Stimulated activated CD4-positive, alpha-beta T cell treated with anti-CD3 and anti-CD28 coated beads, TNF-alpha, amount 100 ng/mL, for 24 hours (primary cell): ENCODE measurements around the gene KIF26B.

Source experiments
- DNase-seq, 3 experiments: peaks; one replicate each; pipeline ENCODE4 v3.0.0-alpha.2; 2020; ENCODE audit warnings: low read depth in 3 of 3

KIF26B gene

DNA sequence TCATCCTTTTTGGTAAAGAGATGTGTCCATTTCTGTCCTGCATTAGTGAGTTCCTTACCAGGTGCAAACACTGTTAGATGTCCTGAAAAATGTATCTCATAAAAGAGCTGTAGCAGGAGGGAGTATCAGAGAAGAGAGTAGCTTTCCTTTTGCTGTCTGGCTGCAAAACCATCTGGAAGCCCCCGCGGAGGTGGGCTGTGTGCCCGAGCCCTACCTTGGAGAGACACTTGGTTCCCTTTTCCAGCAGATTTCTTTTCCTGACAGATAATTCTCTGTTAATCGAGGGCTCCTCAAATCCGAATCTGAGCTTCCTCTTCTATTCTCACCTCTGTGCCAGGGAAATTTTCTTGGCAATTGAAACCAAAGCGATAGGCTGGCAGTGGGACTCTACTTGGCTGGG lies 53.0 kb downstream of the KIF26B start:
- DNase-seq, result no peak

DNA sequence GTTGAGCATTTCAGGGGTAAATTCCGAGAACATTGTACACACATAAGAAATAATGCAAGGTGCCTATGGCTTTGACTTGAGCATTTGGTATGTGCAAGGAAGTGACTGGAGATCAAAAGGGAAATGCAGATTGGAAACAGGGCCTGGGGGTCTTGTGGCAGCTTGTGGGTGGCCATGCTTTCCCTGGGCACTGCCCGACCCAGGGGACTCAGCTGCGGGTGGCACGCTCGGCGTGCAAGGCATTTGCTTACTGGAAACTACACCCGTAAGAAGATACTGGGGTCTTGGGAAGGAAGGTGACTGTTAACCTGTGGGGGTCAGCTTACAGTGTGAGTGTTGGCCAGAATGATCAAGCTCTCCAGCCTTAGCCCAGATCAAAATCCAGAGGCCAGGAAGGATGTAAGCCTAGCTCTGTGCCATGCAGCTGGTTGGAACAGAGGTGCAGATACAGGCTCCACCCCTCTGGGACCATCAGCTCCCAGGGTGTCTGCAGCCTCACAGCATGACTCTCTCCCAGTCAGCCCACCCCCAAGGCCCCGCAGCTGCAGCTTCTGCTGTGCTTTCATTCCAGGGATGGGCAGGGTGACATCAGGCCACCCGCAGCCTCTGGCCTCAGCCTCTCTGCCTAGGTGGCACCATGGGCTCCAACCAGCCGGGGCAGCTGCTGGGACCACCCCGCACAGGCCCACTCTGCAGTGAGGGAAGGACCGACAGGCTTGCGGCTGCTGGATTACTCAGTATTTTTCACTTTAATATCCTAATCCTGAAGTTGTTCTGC lies 55.1 kb downstream of the KIF26B start:
- DNase-seq, result no peak

DNA sequence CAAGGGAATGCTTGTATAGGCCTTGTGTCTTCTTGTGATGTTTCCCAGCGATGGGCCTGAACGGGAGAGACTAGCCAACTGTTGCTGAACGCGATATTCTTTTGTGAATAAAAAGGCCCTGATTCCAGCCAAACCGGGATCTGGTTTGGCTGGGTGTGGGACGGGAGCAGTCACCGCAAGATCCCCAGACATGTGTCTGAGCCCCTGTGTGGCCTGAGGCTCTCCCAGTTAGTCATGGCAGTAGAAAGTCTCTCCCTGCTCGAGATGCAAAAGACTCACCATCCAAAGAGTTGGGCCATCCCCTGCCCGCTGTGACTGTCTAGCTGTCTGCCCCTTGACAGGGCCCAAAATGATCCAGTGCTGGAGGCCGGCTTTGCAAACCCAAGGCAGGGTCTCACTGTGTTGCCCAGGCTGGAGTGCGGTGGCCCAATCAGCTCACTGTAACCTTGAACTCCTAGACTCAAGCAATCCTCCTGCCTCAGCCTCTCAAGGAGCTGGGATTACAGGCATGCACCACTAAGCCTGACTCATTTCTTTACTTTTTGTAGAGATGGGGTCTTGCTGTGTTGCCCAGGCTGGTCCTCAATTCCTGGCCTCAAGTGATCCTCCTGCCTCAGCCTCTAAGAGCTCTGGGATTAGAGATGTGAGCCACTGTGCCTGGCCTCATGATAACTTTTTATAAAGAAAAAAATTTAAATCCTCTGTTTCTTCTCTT lies 56.4 kb downstream of the KIF26B start:
- no peak for DNase-seq

DNA sequence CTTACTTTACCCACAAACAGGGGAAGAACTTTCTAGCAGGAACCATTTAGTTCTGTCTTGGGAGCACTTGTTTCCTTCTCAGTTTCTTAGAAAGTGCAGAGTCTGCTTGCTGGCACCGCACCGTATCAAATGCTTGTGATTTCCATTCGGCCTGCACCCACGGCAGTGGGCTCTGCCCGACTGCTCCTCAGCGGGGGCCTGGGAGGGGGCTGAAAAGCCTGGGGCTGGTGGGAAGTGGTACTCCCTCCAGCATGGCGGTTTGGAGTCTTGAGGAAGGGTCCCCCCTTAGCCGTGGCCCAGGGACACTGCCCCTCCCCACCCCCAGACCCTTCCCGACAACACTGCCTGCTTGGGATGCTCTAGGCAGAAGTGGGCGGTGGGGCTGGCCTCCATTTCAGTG lies 57.0 kb downstream of the KIF26B start:
- no peak for DNase-seq

DNA sequence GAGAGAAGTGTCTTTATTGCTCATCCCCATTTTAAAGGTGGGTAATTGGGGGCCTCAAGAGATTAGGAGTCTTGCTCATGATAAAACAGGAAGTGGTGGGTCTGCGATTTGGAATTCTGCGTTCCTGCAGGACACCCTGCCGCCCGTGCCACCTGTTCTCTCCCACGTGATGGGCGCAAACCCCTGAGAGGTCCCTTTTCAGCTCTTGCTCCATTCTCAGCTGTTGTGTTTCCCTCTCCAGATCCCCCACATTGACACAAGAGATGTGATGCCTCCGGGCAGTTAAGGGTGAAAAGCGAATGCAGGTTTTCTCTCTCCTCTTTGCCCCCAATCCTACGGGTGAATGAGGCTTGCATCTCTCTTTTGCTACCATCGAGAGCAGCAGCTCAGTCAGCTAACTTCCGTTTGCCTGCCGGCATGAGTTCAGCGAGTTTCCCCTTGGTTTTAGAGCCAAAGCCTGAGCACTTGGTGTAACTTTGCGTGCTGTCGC lies 57.5 kb downstream of the KIF26B start:
- DNase-seq, result no peak

DNA sequence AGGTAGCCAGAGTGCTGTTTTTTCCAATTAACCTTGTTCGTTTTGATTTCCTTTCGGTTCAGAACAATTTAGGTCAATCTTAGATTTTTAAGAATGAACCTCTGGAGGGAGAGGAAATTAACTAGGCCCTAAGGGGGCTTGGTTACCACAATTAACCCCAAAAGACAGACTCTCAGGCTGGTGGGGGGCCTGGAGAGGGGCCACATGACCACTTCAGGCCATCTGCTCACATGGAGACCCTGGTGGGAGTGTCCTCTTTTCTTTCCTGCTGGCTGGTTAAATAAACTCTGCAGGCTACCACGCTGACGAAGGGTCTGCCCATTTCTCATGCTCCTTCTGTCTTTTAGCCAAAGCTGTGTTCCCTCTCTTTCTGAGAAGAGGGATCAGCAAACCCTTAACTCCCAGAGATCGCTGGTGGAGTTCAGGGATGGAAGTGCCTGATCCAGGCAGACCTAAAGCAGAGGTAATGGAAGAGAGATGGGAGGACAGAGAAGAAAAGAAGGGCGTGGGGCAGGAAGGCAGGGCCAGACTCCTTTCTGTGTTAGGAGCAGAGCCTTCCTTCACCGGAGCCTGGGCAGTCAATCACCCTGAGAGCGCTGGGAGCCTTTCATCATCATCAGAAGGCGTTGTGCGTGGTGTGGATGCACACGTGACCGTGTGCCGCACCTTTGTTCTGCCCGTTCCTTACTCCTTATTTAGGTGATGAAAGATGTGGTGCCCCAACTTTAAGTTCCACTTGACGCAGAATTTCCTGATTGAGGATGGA lies 58.5 kb downstream of the KIF26B start:
- no peak for DNase-seq

DNA sequence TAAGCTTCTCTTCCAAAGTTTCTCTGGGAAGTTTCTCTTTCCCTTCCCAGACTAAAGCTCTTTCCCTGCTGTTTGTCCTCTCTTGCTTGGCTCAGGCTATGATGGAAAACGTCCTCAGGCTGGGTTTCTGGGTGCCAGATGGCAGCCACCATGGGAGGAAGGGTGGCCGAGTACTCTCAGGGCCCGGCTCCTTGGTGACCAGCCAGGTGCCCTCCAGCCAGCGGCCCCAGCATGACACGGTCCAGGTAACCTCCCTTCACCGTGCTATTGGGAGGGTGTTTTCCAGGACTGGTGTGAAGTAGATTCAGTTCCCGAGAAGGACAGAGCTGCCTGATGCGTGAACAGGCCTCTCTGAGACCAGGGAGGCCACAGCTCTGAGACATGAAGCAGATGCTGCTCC lies 60.3 kb downstream of the KIF26B start:
- no peak for DNase-seq

DNA sequence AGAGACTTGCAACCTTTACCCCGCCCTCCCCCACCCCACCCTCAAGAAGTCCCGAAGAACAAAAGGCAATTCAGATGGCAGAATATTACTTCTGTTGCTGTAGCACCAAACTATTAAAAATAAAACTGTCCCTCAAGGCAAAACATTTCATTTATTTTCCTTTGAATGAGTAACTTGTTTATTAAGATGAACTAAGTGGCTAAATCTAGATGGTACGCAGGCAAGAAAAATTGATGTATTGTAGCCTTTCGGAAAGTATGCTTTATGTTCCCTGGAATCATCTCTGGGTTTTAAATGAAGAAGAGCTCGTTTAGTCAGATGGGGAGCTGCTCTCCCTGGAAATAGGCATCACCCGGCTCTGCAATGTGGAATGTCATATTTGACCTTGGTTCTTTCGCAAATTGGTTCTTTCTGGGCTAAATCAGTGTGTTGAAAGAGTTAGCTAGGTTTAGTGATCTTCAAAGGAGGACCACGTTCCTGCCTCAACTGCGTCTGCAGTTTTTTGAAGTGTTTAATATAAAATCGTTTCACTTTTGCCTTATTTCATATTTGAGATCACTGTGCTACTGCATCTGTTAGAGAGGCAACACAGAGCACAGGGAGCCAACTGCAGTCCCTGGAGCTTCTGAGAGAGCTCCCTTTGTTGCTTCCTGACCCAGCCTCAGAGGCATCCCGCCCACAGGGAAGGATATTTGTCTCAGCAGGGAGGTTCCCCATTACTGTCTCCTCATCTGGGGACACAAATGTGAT lies 61.8 kb downstream of the KIF26B start:
- no peak for DNase-seq

DNA sequence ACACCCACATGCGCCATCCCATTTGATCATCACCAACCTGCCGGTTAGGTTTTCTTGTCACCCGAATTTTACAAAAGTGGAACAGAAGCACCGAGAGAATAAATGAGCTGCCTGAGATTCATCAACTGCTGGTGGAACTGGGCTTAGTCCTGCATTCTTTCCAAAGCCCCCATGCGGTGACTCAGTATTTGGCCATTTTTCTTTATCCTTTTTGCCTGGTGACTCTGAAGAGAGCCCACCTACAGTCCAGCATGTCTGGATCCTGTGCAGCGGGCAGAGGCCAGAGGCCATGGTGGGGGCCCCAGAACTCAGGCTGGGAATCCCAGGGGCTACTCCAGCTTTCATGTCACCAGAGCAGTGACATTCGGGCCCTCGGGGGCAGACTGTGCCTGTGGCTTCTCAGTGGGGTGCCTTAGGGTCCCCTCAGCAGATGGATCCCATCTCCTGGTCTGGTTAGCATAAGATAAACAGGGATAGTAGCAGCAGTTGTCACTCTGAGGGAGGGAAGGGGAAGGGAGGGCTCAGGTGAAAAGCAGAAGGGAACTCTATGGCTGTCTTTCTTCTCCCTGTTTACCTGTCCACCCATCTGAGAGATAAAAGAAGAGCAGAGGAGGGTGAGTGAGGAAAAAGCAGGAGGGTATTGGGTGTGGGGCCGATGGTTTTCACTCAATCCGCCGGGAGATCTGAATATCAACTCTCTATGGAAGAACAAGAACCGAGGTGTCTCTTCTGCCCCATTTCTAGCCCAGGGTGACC lies 63.2 kb downstream of the KIF26B start:
- no peak for DNase-seq

DNA sequence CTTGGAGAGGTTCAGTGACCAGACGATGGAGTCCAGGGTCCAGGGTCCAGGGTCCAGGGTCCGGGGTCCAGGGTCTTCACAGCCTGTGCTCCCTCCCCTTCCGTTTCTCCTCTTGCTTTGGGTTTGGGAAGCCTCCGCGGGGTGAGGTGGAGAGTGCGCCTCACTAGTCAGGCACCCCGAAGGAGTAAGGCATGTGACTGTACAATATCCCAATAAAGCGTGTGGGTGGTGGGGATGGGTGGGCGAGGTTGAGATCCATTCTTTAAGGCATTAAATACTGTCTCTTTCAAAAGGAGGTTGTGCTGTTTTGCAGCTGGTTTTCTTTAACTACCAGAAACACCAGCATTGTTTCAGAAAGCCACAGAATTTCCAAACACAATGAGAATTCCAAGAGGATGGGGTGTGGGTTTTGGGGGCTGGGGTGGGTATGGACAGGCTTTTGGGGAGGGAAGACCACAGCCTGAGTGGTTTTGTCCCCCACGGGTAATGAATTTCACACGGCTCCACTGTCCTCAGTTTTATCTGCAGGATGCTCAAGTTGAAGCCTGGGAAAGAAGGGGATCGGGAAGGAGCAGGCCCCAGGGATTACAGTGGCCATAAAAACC lies 65.7 kb downstream of the KIF26B start:
- no peak for DNase-seq

DNA sequence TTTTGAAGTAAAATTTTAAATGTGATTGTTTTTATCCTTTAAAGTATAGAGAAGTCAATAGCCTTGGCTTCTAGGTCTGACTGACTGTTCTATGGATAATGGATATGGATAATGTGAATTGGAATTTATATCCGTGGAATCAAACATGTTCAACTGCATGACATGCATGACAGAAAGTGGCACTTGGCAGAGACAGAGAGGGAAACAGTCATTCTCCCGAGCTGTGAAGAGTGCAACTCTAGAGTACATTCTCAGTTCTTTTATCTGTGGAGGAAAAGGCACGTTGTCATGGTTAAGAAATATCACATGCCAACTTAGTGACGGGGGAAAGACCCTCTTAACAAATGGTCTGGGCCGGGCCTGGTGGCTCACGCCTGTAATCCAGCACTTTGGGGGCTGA lies 67.0 kb downstream of the KIF26B start:
- no peak for DNase-seq

DNA sequence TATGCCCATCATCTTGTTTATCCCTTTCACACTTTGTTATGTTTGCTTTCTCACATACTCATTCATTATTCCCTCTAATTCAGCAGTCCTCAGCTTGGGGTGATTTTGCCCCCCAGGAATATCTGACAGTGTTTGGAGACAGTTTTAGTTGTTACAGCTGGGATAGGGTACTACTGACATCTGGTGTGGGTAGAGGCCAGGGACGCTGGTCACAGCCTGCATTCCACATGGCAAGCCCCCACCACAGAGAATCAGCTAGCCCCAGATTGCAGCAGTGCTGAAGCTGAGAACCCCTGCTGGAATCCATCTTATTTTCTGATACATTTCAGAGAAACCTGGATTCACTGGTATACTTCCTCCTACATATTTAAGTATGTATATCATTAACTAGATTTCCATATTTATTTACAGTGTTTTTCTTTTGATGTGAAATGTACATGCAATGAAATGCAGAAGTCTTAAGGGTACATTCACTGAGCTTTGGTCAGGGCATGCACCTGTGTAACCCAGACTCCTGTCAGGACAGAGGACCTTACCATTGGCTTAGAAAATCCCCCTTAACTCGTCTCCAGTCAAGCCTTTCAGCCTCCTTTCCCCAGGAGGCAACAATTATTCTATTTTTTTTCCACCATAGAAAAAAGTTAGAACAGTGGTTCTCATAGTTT lies 68.3 kb downstream of the KIF26B start:
- DNase-seq, result no peak

DNA sequence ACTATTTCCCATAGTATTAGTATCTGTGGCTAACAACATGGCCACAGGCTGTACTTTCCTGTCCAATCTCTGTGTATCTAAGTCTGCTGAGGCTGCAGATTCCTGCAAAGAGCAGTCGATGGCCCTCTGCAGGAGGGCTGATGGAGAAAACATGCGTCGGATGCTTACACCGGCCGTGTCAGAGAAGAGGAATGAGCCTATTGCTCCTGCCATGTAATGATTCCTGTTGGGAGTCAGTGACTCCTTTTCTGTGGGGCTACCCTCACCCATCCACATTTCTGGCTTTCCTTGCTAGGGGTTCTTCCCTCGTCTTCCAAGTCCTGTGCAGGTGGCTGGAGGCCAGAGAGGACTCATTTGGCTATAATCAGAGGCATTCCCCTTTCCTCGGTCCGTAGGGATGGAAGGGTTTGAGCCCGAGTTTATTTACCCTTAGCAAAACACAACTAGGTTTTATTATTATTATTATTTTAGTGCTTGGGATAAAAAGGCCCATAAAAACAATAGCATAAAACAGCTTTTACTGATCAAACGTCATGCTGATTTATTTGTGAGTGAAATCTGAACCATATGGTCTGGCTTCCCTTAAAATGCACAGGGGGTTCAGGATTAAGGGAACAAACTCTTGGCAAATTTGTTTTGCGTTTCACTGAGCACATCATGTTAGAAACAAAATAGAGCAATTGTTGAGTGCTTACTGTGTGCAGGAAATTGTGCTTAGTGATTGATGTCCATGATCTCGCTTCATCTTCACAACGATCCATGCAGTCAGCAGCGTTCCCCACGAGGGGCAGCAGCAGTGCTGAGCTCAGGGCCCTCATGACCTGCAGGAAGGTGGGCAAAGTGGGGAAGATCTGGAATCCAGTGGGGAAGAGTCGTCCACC lies 70.8 kb downstream of the KIF26B start:
- no peak for DNase-seq

DNA sequence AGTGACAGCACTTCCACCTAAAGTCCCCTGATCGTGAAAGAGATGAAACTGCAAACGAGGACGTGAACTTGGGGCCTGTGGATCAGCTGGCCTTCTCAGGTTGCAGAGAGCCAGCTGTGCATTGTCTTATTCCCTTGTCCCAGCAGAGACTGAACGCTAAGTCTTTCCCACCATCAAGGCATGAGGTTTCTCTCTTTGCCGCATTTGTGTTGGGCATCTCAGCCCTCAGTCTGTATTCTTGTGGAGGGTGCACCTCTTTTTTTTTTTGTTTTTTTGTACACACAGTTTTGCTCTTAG lies 71.4 kb downstream of the KIF26B start:
- DNase-seq, result no peak

DNA sequence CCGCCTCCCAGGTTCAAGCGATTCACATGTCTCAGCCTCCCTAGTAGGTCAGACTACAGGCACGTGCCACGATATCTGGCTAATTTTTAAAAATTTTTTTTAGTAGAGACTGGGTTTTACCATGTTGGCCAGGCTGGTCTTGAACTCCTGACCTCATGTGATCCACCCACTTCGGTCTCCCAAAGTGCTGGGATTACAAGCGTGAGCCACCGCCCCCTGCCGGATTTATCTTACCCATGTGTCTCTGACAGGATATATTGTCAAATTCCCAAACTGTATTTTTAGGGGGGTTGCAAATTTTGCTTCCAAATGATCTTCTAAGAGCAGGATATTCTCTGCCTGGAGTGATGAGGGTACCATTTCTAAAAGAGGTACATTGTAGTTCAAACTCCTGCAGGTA lies 74.3 kb downstream of the KIF26B start:
- no peak for DNase-seq

DNA sequence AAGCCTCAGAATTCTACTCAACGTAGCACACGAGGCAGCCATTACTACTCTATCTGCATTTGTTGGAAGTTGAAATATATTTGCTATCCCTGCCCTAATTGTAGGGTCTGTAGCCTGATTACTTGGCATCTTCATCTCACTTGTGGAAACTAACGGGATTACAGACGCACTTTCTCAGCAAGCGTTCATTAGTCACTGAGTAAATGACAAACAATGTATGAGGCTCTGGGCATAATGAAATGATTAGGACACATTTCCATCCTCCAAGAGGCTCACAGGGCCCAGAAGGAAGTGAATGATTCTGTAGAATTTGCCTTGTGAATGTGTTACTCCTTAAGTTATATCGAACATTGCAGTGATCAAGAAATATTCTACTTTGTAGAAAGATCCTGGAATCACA lies 78.1 kb downstream of the KIF26B start:
- no peak for DNase-seq

DNA sequence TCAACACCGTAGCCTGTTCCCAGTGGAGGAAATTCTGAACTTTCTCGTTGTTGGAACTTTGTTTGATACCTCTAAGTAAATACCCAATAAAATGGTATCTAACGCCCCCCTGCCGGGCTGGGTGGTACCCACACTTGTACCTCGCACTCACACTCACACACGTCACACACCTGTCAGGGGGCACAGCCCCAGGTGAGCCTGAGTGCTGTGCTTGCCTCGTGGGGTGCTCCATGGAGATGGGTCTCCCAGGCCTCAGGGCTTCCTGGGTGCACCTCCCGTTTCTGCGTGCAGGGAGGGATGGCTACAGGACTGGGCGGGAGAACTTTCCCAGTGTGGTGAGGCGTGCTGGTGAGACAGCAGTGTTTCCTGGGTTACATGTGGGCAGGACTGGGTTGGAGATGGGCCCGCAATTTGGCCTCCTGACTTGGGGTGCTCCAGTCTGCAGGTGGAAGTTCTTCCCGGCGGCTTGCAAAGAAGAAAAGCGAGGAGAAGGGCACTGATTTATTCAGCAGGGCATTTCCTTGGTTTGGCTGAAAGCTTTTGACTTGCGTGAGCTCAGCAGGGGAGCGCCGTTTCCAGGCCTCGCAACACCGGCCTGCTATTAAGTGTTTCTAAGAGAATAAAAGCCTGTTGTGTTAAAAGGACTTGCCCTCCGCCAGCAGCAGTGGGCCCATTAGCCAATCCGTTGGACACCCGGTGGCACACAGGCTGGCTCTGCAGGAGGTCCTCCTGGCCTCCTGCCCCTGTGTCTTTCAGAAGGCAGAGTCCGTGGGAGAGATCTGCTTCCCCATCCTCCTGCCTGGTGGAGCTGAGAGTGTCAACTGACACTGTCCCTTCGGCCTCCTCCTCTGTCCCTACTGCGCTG lies 79.7 kb downstream of the KIF26B start:
- no peak for DNase-seq

DNA sequence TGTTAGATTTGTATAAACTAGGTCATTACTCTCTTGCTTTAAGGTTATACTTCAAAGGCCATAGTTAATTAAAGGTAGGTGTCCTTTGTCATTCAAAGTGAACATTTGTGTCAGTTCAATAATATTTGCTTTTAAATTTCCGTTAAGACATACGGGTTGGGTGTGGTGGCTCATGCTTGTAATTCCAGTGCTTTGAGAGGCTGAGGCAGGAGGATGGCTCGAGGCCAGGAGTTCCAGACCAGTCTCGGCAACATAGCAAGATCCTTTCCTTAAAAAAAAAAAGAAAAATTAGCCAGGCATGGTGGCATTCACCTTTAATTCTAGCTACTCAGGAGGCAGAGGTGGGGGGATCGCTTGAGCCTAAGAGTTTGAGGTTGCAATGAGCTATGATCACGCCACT lies 80.4 kb downstream of the KIF26B start:
- DNase-seq, result no peak
